Caco-2 (cell line): Measurements from ENCODE around the gene TMEM132C. TPM values are rescaled to one million over a fixed set of nuclear protein-coding genes. Genes with fewer than 3 reads are reported as not detected.

Source experiments
- BruUV-seq: library from RNA; stranded (reverse); fragments of 400-500 nt; replicated peaks from 2 replicates; lab custom pipeline; 2021; lab: Mats Ljungman, UMichigan
- CTCF ChIA-PET: fragments of 300-600 bp; sonication (Branson Sonifier 250); formaldehyde crosslinking; loops from one replicate; lab custom pipeline; 2022; ENCODE audit warnings: antibody characterized with exemption; lab: Charles Lee
- POLR2A ChIA-PET: fragments of 300-600 bp; sonication (Branson Sonifier 250); formaldehyde crosslinking; loops from one replicate; lab custom pipeline; 2022; ENCODE audit warnings: antibody characterized with exemption; lab: Charles Lee
- DNase-seq, 2 experiments: peaks; one replicate each; pipeline versions ENCODE4 v3.0.0 to v3.0.0-alpha.2; 2020 to 2022
- H3K27me3 ChIP-seq: replicated peaks from 2 replicates; pipeline ENCODE4 v1.6.0; 2011; ENCODE audit warnings: low read length; ENCODE audit not compliant: control insufficient read depth, insufficient read depth
- H3K36me3 ChIP-seq: 2 replicates; pipeline ENCODE4 v1.5.1; 2011; ENCODE audit warnings: low read length; ENCODE audit not compliant: control insufficient read depth, insufficient read depth
- H3K4me1 ChIP-seq: fragments of 250-450 bp; sonication (Bioruptor Pico); 2 replicates; pipeline ENCODE4 v1.5.1; 2020; ENCODE audit warnings: mild to moderate bottlenecking
- H3K4me3 ChIP-seq: 2 replicates; pipeline ENCODE4 v1.5.1; 2011; ENCODE audit warnings: low read depth, mild to moderate bottlenecking, control low read depth, low read length
- H3K9me3 ChIP-seq: fragments of 250-450 bp; sonication (Bioruptor Pico); 2 replicates; pipeline ENCODE4 v1.5.1; 2020; ENCODE audit warnings: mild to moderate bottlenecking, moderate library complexity
- H3K27ac Mint-ChIP-seq: one replicate; pipeline ENCODE4 v1.8.0; 2022; ENCODE audit warnings: mixed read lengths; ENCODE audit not compliant: unreplicated experiment
- H3K27me3 Mint-ChIP-seq: one replicate; pipeline ENCODE4 v1.8.0; 2022; ENCODE audit warnings: mixed read lengths; ENCODE audit not compliant: insufficient read depth, unreplicated experiment
- H3K36me3 Mint-ChIP-seq: one replicate; pipeline ENCODE4 v1.8.0; 2022; ENCODE audit warnings: mild to moderate bottlenecking, mixed read lengths; ENCODE audit not compliant: insufficient read depth, unreplicated experiment
- H3K4me1 Mint-ChIP-seq: one replicate; pipeline ENCODE4 v1.8.0; 2022; ENCODE audit warnings: low read depth, mixed read lengths; ENCODE audit not compliant: unreplicated experiment
- H3K4me3 Mint-ChIP-seq: one replicate; pipeline ENCODE4 v1.8.0; 2022; ENCODE audit warnings: mild to moderate bottlenecking, moderate library complexity, mixed read lengths; ENCODE audit not compliant: unreplicated experiment
- H3K9me3 Mint-ChIP-seq: one replicate; pipeline ENCODE4 v1.8.0; 2022; ENCODE audit warnings: mixed read lengths; ENCODE audit not compliant: unreplicated experiment
- intact Hi-C: fragments of 100-400 bp; cut with micrococcal nuclease; formaldehyde crosslinking; loops from one replicate; pipeline ENCODE4 v1.10.0; 2022; ENCODE audit not compliant: unreplicated experiment
- total RNA-seq: library from RNA; stranded (reverse); gene quantifications from 2 replicates; pipeline ENCODE4 v1.2.3, GENCODE V29; 2022
- TF ChIP-seq, protein P1 (sequence below), 2 experiments: fragments of 200-600 bp in 1 of 2; IDR thresholded peaks; 1 replicate in 1 of 2; 2 replicates in 1 of 2; pipeline versions ENCODE4 v1.5.1 to v1.8.0; 2011 to 2022; ENCODE audit warnings: antibody characterized with exemption in 1 of 2, control low read depth in 1 of 2, inconsistent platforms in 1 of 2, low read depth in 1 of 2, low read length in 1 of 2, mild to moderate bottlenecking in 1 of 2, moderate library complexity in 1 of 2; ENCODE audit not compliant: insufficient read depth in 1 of 2, severe bottlenecking in 1 of 2, unreplicated experiment in 1 of 2

The TMEM132C gene
- total RNA-seq, 1 experiment from 2014 or later = not detected

DNA sequence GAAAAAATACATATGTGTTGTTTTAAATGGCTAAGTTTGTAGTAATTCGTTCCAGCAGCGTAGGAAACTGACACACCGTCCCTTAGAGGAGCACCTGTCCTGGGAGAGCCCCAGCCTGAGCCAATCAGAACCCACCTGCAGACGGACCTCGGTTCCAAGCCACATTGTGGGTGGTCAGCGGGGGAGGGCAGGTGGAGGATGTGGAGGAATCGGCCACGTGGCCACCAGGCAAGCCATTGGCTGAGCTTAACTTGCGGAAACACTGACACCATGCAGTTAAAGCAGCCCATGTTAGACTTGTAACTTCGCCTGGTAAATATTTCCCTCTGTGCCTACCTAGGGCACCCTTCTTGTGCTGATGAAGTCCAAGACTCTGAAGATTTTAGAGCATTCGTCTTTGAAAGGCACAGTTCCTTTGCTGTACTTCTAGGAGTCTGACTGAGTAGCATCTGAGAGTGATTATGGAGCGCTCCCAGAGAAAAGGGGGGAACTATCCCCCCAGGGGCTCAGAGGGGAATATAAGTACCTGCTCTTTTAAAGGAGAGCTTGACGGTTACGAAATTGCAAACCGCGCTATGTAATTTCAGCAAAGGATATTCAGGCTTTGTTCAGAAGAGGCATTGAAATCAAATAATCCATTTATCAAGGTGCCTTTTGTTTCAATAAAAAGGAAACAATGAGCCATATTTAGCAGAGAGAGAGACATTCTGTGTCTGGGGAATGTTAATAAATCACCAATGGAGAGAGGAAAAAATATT is 135.7 kb downstream of the TMEM132C start:
- H3K4me3 Mint-ChIP-seq = no peak overlapping the region
- ChIA-PET POLR2A (no interaction called here), CTCF (no interaction called here)
- Histone ChIP-seq H3K4me1 (no peaks in the 10 kb centered on the region), H3K4me3 (no peak overlapping the region), H3K36me3 (no peaks in the 10 kb centered on the region), H3K27me3 (no peaks in the 10 kb centered on the region), H3K9me3 (no peaks in the 10 kb centered on the region)
- no peaks in the 10 kb centered on the region for H3K9me3 Mint-ChIP-seq
- no peaks in the 10 kb centered on the region for H3K4me1 Mint-ChIP-seq
- no peak for DNase-seq
- BruUV-seq = no TSS peak
- TF ChIP-seq, protein P1, sequence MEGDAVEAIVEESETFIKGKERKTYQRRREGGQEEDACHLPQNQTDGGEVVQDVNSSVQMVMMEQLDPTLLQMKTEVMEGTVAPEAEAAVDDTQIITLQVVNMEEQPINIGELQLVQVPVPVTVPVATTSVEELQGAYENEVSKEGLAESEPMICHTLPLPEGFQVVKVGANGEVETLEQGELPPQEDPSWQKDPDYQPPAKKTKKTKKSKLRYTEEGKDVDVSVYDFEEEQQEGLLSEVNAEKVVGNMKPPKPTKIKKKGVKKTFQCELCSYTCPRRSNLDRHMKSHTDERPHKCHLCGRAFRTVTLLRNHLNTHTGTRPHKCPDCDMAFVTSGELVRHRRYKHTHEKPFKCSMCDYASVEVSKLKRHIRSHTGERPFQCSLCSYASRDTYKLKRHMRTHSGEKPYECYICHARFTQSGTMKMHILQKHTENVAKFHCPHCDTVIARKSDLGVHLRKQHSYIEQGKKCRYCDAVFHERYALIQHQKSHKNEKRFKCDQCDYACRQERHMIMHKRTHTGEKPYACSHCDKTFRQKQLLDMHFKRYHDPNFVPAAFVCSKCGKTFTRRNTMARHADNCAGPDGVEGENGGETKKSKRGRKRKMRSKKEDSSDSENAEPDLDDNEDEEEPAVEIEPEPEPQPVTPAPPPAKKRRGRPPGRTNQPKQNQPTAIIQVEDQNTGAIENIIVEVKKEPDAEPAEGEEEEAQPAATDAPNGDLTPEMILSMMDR (IDR thresholded peaks at IDR 0.05; ENCODE audit: insufficient read depth in 1 of 2, low read depth in 1 of 2, low read length in 1 of 2, severe bottlenecking in 1 of 2, unreplicated experiment in 1 of 2) = no peak
- intact Hi-C loops = no loop called here
- peaks cover 6% of the 10 kb centered on the region for H3K27me3 Mint-ChIP-seq
- H3K36me3 Mint-ChIP-seq = no peaks in the 10 kb centered on the region
- H3K27ac Mint-ChIP-seq = no peak overlapping the region

DNA sequence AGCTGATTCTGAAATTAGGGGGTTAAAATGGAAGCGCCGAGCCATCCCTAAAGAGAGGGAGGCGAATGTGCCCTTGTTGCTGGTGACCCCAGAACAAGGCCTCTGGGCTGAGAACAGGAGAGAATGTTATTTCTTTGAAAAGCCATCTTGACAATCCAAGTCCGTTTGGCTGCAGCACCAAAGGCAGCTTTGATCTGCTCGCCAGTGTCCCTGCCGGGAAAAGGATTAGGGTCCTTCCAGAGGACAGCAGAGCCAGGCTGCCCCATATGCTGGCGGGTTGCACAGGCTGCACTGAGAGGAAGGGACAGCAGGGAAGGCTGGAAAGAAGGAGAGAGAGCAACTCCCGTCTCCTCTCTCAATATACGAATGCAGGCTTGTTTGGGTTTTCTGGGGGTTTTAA is 141.7 kb downstream of the TMEM132C start:
- ChIA-PET POLR2A (no interaction called here), CTCF (no interaction called here)
- intact Hi-C loops = no loop called here
- Mint-ChIP-seq H3K4me1 (no peaks in the 10 kb centered on the region), H3K9me3 (peaks cover 10% of the 10 kb centered on the region), H3K27ac (no peak overlapping the region), H3K4me3 (no peak overlapping the region), H3K27me3 (peaks cover 4% of the 10 kb centered on the region), H3K36me3 (no peaks in the 10 kb centered on the region)
- DNase-seq = no peak
- H3K4me1 ChIP-seq = no peaks in the 10 kb centered on the region
- H3K27me3 ChIP-seq = no peaks in the 10 kb centered on the region
- TF ChIP-seq, protein P1 (IDR thresholded peaks at IDR 0.05; ENCODE audit: insufficient read depth in 1 of 2, low read depth in 1 of 2, low read length in 1 of 2, severe bottlenecking in 1 of 2, unreplicated experiment in 1 of 2) = no peak
- BruUV-seq = no TSS peak
- no peak overlapping the region for H3K4me3 ChIP-seq
- H3K36me3 ChIP-seq = no peaks in the 10 kb centered on the region
- no peaks in the 10 kb centered on the region for H3K9me3 ChIP-seq

DNA sequence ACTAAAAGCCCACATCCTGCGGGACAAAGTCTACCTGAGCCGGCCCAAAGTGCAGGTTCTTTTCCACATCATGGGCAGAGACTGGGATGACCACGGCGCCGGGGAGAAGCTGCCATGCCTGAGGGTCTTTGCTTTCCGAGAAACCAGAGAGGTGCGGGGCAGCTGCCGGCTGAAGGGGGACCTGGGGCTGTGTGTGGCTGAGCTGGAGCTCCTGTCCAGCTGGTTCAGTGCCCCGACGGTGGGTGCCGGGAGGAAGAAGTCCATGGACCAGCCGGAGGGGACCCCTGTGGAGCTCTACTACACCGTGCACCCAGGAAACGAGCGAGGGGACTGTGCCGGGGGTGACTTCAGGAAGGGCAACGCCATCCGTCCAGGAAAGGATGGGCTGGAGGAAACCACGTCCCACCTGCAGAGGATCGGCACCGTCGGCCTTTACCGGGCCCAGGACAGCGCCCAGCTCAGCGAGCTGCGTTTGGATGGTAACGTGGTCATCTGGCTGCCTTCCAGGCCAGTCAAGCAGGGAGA is 148.1 kb downstream of the TMEM132C start:
- Mint-ChIP-seq H3K9me3 (peaks cover 13% of the 10 kb centered on the region), H3K4me3 (no peak overlapping the region), H3K36me3 (no peaks in the 10 kb centered on the region), H3K27ac (no peak overlapping the region), H3K27me3 (no peaks in the 10 kb centered on the region), H3K4me1 (no peaks in the 10 kb centered on the region)
- Histone ChIP-seq H3K36me3 (no peaks in the 10 kb centered on the region), H3K27me3 (no peaks in the 10 kb centered on the region), H3K4me3 (no peak overlapping the region), H3K9me3 (no peaks in the 10 kb centered on the region), H3K4me1 (no peaks in the 10 kb centered on the region)
- DNase-seq = no peak
- no TSS peak for BruUV-seq
- ChIA-PET CTCF (no interaction called here), POLR2A (no interaction called here)
- TF ChIP-seq, protein P1 (IDR thresholded peaks at IDR 0.05; ENCODE audit: insufficient read depth in 1 of 2, low read depth in 1 of 2, low read length in 1 of 2, severe bottlenecking in 1 of 2, unreplicated experiment in 1 of 2) = no peak
- intact Hi-C loops = no loop called here
